Occipital lobe (tissue), 2 donors: ENCODE measurements around the gene QRICH2. TPM values are rescaled to one million over a fixed set of nuclear protein-coding genes. Genes with fewer than 3 reads are reported as not detected.
"Not testable (repeated sequence)": the region's sequence is repeated elsewhere in the genome, so short reads cannot be mapped to it uniquely, and the experiment has no call there.

Source experiments
- DNase-seq: peaks from one replicate; lab custom pipeline; 2025; lab: John Stamatoyannopoulos, UW
- total RNA-seq: library from RNA; depleted of rRNA; stranded (reverse); fragments of >200 nt; gene quantifications from one replicate; pipeline ENCODE4 v1.2.3, GENCODE V29; 2014

Gene QRICH2
- 6.1 TPM for total RNA-seq

- DNase-seq = no peak
These were observed at the start of gene QRICH2 for GRCh38 chr17:76307966-76308338. TSS of gene QRICH2 (minus strand) at chr17:76308276. CDS start at chr17:76307998, 278 bp downstream.

- DNase-seq = no peak
These were observed 49.6 kb upstream of the QRICH2 start for GRCh38 chr17:76357597-76358158.

DNA sequence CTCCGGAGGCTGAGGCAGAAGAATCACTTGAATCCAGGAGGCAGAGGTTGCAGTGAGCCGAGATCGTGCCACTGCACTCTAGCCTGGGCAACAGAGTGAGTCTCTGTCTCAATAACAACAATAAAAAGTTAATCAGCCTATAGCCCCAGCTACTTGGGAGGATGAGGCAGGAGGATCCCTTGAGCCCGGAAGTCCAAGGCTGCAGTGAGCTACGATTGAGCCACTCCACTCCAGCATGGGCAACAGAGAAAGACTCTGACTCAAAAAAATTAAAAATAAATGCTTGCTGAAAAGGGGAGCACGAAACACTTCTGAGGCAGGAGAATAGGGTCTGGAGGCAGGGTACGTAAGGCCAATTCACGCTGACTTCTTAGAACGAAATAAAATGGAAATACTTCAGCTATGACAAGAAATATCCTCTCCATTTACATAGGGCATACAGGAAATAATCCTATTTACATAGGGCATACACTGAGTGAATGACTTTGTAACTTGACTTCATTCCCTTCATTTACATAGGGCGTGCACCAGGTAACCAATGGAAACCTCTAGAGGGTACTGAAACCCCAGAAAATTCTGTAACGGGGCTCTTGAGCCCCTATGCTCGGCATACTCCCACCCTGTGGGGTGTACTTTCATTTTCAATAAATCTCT lies 48.9 kb upstream of the QRICH2 start:
- no peak for DNase-seq

DNA sequence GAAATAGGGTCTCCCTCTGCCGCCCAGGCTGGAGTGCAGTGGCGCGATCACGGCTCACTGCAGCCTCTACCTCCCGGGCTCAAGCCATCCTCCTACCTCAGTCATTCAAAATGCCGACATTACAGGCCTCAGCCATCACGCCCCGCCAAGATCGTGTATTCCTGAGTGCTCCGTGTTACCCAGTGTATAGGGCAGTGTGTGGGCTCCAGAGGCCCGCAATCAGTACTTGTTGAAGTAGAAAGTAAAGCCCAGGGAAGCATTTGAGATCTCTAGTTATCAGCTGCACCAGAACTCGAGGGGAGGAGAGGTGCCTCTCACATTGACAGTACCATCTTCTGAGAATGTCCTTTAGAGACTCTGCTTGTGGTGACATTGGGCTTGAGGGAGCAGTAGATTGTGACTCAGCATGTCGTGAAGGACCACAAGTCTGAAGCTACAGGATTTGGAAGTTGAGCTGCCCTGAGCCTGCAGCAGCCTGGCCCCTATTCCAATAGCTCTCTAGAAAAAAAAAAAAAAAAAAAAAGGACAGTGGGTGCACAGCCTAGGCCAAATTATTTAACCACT lies 46.8 kb upstream of the QRICH2 start:
- no peak for DNase-seq

DNA sequence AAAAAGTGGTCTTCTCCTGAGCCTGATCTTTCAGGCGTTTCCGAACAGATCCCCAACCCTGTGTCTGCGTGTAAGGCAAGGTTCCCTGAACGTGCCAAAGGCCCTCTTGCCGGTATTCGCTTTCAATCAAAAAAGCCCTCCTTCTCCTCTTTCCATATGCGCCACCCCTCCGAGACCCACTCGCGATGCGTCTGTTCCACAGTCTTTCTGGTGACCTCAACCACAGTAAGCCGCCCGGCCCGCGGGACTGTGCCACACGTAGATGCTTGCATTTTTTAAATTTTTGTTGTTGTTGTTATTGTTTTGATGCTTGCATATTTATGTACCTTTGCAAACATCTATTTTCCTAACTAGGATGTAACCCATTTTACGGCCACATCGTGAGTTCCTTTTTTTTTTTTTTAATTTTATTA lies 46.2 kb upstream of the QRICH2 start:
- DNase-seq = no peak

GRCh38 chr17:76353599-76354316 lies 45.7 kb upstream of the QRICH2 start, which contains the start of gene PRPSAP1:
TSS of gene PRPSAP1 (minus strand) at chr17:76353916. CDS start at chr17:76353703, 213 bp downstream.
- DNase-seq = peak; percentile 86

DNA sequence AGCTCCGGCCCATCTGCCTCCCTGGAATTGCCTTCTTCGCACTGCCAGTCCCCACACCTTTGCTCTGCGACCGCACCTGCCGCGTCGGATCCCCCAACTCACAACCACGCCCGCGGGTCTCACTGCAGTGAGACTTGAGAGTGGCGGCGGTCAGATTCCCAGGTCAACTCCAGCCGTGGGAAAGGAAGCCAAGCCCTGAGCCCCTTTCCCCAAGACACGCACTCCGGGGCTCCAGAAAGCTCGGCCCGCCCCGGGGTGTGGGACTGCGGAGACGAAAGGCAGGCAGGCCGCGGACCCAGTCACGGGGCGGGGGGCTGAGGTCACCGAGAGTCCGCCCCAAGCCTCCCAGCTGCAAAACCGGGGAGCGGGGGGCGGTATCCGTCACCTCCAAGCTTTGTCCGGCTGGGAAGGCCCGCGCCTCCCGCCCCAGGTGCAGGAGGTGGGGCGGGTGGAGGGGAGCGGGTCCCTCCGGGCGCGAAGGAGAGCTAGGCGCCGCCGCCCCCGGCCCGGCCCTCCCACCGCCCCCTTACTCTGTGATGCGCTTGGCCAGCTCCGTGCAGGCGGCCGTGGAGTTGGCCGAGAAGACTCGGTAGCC lies 45.0 kb upstream of the QRICH2 start:
- DNase-seq = no peak

DNA sequence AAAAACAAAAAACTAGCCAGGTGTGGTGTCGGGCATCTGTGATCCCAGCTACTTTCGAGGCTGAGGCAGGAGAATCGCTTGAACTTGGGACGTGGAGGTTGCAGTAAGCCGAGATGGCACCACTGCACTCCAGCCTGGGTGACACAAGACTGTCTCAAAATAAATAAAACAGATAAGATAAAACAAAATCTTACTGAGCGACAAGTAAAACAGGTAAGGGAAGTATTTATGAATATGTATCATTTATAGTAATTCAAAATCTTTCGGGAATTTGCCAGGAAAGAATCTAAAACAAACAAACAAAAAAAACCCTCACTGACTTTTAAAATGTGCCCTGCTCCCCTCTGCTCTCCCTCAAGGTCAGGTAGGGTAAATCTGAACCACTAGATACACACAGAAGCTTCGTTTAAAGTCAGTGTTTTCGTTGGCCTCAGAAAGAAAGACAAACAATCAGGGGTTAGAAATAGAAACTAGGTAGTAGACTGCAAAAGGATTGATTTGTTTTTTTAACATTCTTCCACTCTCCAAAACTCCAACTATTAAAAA lies 43.5 kb upstream of the QRICH2 start:
- no peak for DNase-seq

- DNase-seq = no peak
These were observed 42.4 kb upstream of the QRICH2 start for GRCh38 chr17:76350463-76350862.

DNA sequence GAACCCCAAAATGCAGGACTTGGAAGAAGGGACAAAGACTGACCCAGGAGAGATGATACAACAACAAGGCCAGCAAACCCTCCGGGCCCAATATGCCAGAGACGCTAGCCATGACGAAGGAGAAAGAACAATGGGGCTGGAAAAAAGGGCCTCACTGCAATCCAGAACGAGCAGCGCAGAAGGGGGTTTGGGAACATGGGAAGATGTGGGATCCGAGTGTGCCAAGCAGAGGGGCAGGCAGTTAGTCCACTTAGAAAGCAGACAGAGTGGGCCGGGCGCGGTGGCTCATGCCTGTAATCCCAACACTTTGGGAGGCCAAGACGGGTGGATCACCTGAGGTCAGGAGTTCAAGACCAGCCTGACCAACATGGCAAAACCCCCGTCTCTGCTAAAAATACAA lies 38.9 kb upstream of the QRICH2 start:
- not testable (repeated sequence) for DNase-seq

GRCh38 chr17:76345377-76345974 lies 37.4 kb upstream of the QRICH2 start:
- no peak for DNase-seq

- no peak for DNase-seq
These were observed 35.0 kb upstream of the QRICH2 start for GRCh38 chr17:76343106-76343505.

DNA sequence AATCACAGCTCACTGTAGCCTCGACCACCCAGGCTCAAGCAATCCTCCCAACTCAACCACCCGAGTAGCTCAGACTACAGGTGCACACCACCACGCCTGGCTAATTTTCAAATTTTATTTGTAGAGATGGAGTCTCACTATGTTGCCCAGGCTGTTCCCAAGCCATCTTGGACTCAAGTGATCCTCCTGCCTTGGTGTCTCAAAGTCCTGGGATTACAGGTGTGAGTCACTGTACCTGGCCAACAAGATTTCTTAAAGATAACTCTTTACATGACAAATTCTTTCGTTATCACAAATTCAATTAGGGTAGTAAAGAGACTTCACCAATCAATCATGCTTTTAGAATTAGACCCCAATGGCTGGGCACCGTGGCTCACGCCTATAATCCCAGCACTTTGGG lies 33.2 kb upstream of the QRICH2 start:
- DNase-seq = no peak

- no peak for DNase-seq
These were observed 29.3 kb upstream of the QRICH2 start for GRCh38 chr17:76337413-76337777.

- DNase-seq = no peak
These were observed 28.8 kb upstream of the QRICH2 start for GRCh38 chr17:76336756-76337412.

- DNase-seq = no peak
These were observed 27.8 kb upstream of the QRICH2 start for GRCh38 chr17:76335716-76336381.

GRCh38 chr17:76333673-76334505 lies 25.8 kb upstream of the QRICH2 start:
- DNase-seq = no peak

DNA sequence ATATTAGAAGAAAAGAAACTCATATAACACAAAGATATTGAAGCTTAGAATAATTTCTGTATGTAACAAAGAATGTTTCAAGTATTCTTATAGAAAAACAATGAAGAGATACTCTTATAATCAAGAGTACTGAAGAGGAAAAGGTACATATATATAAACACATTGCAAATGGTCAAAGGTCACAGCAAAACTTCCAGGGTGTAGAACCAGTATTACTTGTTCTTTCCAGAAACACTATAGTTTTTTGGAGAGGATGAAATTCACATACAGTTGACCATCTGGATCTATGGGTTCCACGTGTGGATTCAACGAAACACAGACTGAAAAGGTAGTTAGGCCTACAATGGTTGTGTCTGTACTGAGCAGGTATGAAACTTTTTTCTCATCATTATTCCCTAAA lies 23.0 kb upstream of the QRICH2 start:
- no peak for DNase-seq

- DNase-seq = no peak
These were observed 21.6 kb upstream of the QRICH2 start for GRCh38 chr17:76329664-76330063.
